GM18867 (cell line): ENCODE results near the gene ZNF814.
A peak's percentile ranks its signal among the peaks of the same experiment; 100 is the strongest.
"Not testable (repeated sequence)": the region's sequence is repeated elsewhere in the genome, so short reads cannot be mapped to it uniquely, and the experiment has no call there.

Source experiments
- ATAC-seq: cut with Tn5 transposase; IDR thresholded peaks from one replicate; pipeline ENCODE4 v1.9.1; 2021; ENCODE audit warnings: mild to moderate bottlenecking, moderate library complexity; ENCODE audit not compliant: unreplicated experiment

Gene ZNF814

GRCh38 chr19:57819475-57820148, 69.2 kb downstream of the ZNF814 start:
- peak; percentile 87 for ATAC-seq

GRCh38 chr19:57818378-57818777, 70.5 kb downstream of the ZNF814 start:
- ATAC-seq = no peak

- ATAC-seq = no peak
These were observed 70.9 kb downstream of the ZNF814 start for GRCh38 chr19:57817976-57818375.

- ATAC-seq = no peak
These were observed 72.2 kb downstream of the ZNF814 start for GRCh38 chr19:57816652-57817051.

- no peak for ATAC-seq
These were observed 73.4 kb downstream of the ZNF814 start for GRCh38 chr19:57815247-57816075.

- peak; percentile 80 for ATAC-seq
These were observed 74.2 kb downstream of the ZNF814 start, which contains the start of gene ZNF552 for GRCh38 chr19:57814505-57815246. TSS of gene ZNF552 (minus strand) at chr19:57814913. CDS start at chr19:57814743, 170 bp downstream.

- no peak for ATAC-seq
These were observed 74.8 kb downstream of the ZNF814 start for GRCh38 chr19:57813919-57814504.

- not testable (repeated sequence) for ATAC-seq
These were observed 75.6 kb downstream of the ZNF814 start for GRCh38 chr19:57812975-57813820.

GRCh38 chr19:57812226-57812625, 76.6 kb downstream of the ZNF814 start:
- no peak for ATAC-seq

- not testable (repeated sequence) for ATAC-seq
These were observed 78.2 kb downstream of the ZNF814 start for GRCh38 chr19:57810410-57811295.

GRCh38 chr19:57807541-57807940, 81.3 kb downstream of the ZNF814 start:
- ATAC-seq = no peak

- no peak for ATAC-seq
These were observed 85.1 kb downstream of the ZNF814 start for GRCh38 chr19:57803594-57804325.

GRCh38 chr19:57803265-57803593, 85.6 kb downstream of the ZNF814 start:
- ATAC-seq = no peak

GRCh38 chr19:57802269-57802668, 86.6 kb downstream of the ZNF814 start:
- no peak for ATAC-seq

GRCh38 chr19:57800696-57801095, 88.1 kb downstream of the ZNF814 start:
- no peak for ATAC-seq
